Measurements from ENCODE around the gene SMC2.

The SMC2 gene

GRCh38 chr9:104099630-104100029 lies 5.5 kb downstream of the SMC2 start:
- H3K4me3 ChIP-seq (ENCODE audit: low read depth, low read length) = no peak overlapping the region

GRCh38 chr9:104104360-104104759 lies 10.3 kb downstream of the SMC2 start:
- TF ChIP-seq CTCF (IDR thresholded peaks at IDR 0.05; ENCODE audit: borderline replicate concordance, insufficient read depth, low read depth, low read length) = no peak
- H3K4me3 ChIP-seq (ENCODE audit: low read depth, low read length) = no peak overlapping the region

More at GRCh38 chr9:104099630-104100029, 5.5 kb downstream of the SMC2 start:
- TF ChIP-seq CTCF (IDR thresholded peaks at IDR 0.05; ENCODE audit: borderline replicate concordance, insufficient read depth, low read depth, low read length) = no peak

GRCh38 chr9:104107799-104108198 lies 13.7 kb downstream of the SMC2 start:
- H3K4me3 ChIP-seq (ENCODE audit: low read depth, low read length) = no peak overlapping the region
- TF ChIP-seq CTCF (IDR thresholded peaks at IDR 0.05; ENCODE audit: borderline replicate concordance, insufficient read depth, low read depth, low read length) = no peak

- TF ChIP-seq CTCF (IDR thresholded peaks at IDR 0.05; ENCODE audit: borderline replicate concordance, insufficient read depth, low read depth, low read length) = no peak
- H3K4me3 ChIP-seq (ENCODE audit: low read depth, low read length) = no peak overlapping the region
Measured at GRCh38 chr9:104108315-104108714, 14.2 kb downstream of the SMC2 start.

GRCh38 chr9:104110509-104110908 lies 16.4 kb downstream of the SMC2 start:
- no peak overlapping the region for H3K4me3 ChIP-seq (ENCODE audit: low read depth, low read length)
- no peak for TF ChIP-seq CTCF (IDR thresholded peaks at IDR 0.05; ENCODE audit: borderline replicate concordance, insufficient read depth, low read depth, low read length)

GRCh38 chr9:104118916-104119315 lies 24.8 kb downstream of the SMC2 start:
- no peak for TF ChIP-seq CTCF (IDR thresholded peaks at IDR 0.05; ENCODE audit: borderline replicate concordance, insufficient read depth, low read depth, low read length)
- no peak overlapping the region for H3K4me3 ChIP-seq (ENCODE audit: low read depth, low read length)

GRCh38 chr9:104121022-104121421 lies 26.9 kb downstream of the SMC2 start:
- no peak overlapping the region for H3K4me3 ChIP-seq (ENCODE audit: low read depth, low read length)
- TF ChIP-seq CTCF (IDR thresholded peaks at IDR 0.05; ENCODE audit: borderline replicate concordance, insufficient read depth, low read depth, low read length) = no peak
